Brain microvascular endothelial cell (primary cell): ENCODE results near the gene SMAD2.

Experiments
- DNase-seq: peaks from one replicate; pipeline ENCODE4 v3.0.0-alpha.2; 2020
- H3K27ac ChIP-seq: fragments of 250-450 bp; sonication (Bioruptor Pico); 2 replicates; pipeline ENCODE4 v1.5.1; 2020; ENCODE audit warnings: mild to moderate bottlenecking, moderate library complexity
- H3K27me3 ChIP-seq: fragments of 250-450 bp; sonication (Bioruptor Pico); replicated peaks from 2 replicates; pipeline ENCODE4 v1.5.1; 2020; ENCODE audit warnings: mild to moderate bottlenecking
- H3K36me3 ChIP-seq: fragments of 250-450 bp; sonication (Bioruptor Pico); replicated peaks from 2 replicates; pipeline ENCODE4 v1.5.1; 2020; ENCODE audit warnings: mild to moderate bottlenecking
- H3K4me3 ChIP-seq: 2 replicates; pipeline ENCODE4 v1.5.1; 2011; ENCODE audit warnings: low read depth, mild to moderate bottlenecking, control low read depth, low read length, moderate library complexity
- CTCF ChIP-seq: IDR thresholded peaks from 2 replicates; pipeline ENCODE4 v1.5.1; 2011; ENCODE audit warnings: low read depth, mild to moderate bottlenecking, moderate library complexity, low read length, control low read depth, inconsistent platforms; ENCODE audit errors: missing control alignments
- in situ Hi-C: cut with HindIII; loops from 2 replicates; pipeline ENCODE4 v1.10.0; 2017; ENCODE audit warnings: low sequenced_read_pairs, low pct_ligation_motif_present

SMAD2 gene

GRCh38 chr18:47872426-47872825 lies 58.0 kb downstream of the SMAD2 start:
- no peaks in the 10 kb centered on the region for H3K27me3 ChIP-seq
- no peak for TF ChIP-seq CTCF
- no peak overlapping the region for H3K4me3 ChIP-seq
- no peaks in the 10 kb centered on the region for H3K36me3 ChIP-seq
- no peak for DNase-seq
- in situ Hi-C loops: no loop called here
- no peak overlapping the region for H3K27ac ChIP-seq

GRCh38 chr18:47871288-47871687 lies 59.2 kb downstream of the SMAD2 start:
- DNase-seq: no peak
- H3K4me3 ChIP-seq: no peak overlapping the region
- in situ Hi-C loops: no loop called here
- no peak overlapping the region for H3K27ac ChIP-seq
- TF ChIP-seq CTCF: no peak
- no peaks in the 10 kb centered on the region for H3K27me3 ChIP-seq
- H3K36me3 ChIP-seq: no peaks in the 10 kb centered on the region

GRCh38 chr18:47870605-47871004 lies 59.9 kb downstream of the SMAD2 start:
- in situ Hi-C loops: no loop called here
- no peak for DNase-seq
- Histone ChIP-seq H3K27me3 (no peaks in the 10 kb centered on the region), H3K4me3 (no peak overlapping the region), H3K27ac (no peak overlapping the region), H3K36me3 (no peaks in the 10 kb centered on the region)
- no peak for TF ChIP-seq CTCF

GRCh38 chr18:47868744-47869143 lies 61.7 kb downstream of the SMAD2 start:
- in situ Hi-C loops: no loop called here
- no peak for TF ChIP-seq CTCF
- no peak overlapping the region for H3K4me3 ChIP-seq
- H3K36me3 ChIP-seq: no peaks in the 10 kb centered on the region
- H3K27ac ChIP-seq: no peak overlapping the region
- H3K27me3 ChIP-seq: no peaks in the 10 kb centered on the region
- DNase-seq: no peak

GRCh38 chr18:47865183-47865582 lies 65.3 kb downstream of the SMAD2 start:
- peaks cover 4% of the 10 kb centered on the region for H3K36me3 ChIP-seq
- DNase-seq: no peak
- in situ Hi-C loops: no loop called here
- no peak for TF ChIP-seq CTCF
- H3K4me3 ChIP-seq: no peak overlapping the region
- H3K27ac ChIP-seq: no peak overlapping the region
- H3K27me3 ChIP-seq: no peaks in the 10 kb centered on the region

- in situ Hi-C loops: no loop called here
- H3K4me3 ChIP-seq: no peak overlapping the region
- H3K27me3 ChIP-seq: no peaks in the 10 kb centered on the region
- TF ChIP-seq CTCF: no peak
- H3K36me3 ChIP-seq: peaks cover 4% of the 10 kb centered on the region
- no peak overlapping the region for H3K27ac ChIP-seq
- DNase-seq: no peak
These were observed 67.4 kb downstream of the SMAD2 start for GRCh38 chr18:47863041-47863440.
